LoVo (cell line): ENCODE measurements around the gene NHS.

Experiments
- DNase-seq: peaks from one replicate; pipeline ENCODE4 v3.0.0-alpha.2; 2016; ENCODE audit warnings: low spot score

Gene NHS

DNA sequence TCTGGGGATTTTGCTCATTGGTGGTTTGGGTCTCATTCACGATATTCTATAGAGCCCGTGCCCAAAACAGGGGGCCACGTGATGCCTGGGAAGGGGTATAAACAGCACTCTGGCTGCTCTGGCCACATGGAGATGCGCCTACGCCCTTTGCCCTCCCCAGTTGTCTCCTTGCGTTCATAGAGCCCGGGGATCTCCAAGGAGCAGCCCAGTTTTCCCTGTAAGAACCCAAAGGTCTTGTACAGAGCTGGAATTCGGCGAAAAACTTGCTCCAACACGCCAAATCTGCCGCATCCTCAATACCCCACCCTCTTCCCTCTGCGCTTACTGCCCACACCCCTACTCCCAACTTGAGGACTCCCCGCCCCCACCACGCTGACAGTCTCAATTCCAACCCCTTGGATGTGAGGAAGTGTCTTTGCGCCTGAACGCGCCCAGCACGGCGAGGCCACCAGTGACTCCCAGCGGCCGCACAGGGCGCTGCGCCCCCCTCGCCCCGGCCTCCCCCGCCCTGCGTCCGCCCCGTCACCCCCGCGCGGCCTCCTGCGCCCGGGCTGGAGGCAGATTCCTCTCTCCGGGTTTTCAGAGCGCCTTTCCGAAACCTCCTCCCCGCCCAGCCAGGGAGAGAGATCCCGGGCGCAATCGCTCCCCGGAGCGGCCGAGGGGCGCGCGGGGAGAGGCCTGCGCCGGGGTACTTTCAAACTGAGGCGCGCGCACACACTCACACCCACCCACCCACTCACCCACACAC lies at the start of gene NHS:
Gene NHS (plus strand): TSS at position 582 of the 748 bp plus-strand sequence. CDS start 558 bp downstream, outside the sequence.
- DNase-seq, result peak; percentile 64

DNA sequence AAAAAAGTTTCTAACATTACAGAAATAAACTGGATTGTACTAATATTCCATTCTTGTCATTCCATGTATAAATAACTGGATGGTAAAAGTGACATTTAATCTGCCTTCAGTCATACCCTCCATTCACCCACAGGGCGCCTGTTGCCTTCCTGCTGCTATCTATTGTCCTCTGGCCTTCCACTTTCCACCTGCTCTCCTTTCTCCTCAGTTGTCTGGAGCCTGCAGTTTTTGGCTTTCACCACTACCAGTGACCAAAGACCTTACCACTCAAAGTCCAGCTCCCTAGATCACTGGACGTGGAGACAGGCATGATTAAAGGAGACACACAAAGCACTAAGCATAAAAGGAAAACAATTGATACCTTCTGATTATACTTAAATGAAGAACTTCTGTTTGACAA lies 46.2 kb upstream of the NHS start:
- DNase-seq, result no peak

DNA sequence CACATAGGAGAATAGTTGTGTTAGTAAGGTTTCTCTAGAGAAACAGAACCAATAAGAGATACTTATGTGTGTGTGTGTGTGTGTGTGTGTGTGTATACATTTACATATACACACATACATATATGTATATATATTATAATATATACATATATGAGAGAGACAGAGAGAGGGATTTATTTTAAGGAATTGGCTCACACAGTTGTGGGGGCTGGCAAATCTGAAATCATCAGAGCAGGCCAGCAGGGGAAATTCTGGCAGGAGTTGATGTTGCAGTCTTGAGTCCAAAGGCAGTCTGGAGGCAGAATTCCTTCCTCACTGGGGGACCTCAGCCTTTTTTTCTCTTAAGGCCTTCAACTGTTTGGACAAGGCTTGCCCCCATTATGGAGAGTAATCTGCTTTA lies 38.6 kb upstream of the NHS start:
- DNase-seq, result no peak

DNA sequence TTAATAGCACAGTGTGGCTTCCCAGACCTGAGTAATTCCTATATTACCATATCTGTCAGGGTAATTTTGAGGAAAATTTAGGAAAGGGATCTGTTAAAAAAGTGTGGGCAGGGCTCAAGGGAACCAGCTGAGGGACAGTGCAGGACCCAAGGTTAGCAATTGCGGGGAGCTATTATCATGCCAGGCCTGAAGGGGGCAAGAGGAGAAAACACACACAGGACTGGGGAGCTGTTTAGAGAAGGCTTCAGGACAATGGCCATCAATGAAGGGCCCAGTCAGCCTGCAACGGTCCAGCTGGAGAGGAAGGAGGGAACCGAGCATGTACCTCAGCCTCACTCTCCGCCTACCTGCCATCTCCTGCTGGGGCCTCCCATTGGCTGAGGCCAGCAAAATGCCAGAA lies 19.0 kb upstream of the NHS start:
- DNase-seq, result no peak

GRCh38 chrX:17359500-17359899 lies 15.5 kb upstream of the NHS start:
- no peak for DNase-seq

GRCh38 chrX:17361620-17362019 lies 13.4 kb upstream of the NHS start:
- DNase-seq, result no peak

GRCh38 chrX:17368002-17368401 lies 7.0 kb upstream of the NHS start:
- no peak for DNase-seq

- no peak for DNase-seq
Measured at GRCh38 chrX:17369309-17369708, 5.7 kb upstream of the NHS start.

DNA sequence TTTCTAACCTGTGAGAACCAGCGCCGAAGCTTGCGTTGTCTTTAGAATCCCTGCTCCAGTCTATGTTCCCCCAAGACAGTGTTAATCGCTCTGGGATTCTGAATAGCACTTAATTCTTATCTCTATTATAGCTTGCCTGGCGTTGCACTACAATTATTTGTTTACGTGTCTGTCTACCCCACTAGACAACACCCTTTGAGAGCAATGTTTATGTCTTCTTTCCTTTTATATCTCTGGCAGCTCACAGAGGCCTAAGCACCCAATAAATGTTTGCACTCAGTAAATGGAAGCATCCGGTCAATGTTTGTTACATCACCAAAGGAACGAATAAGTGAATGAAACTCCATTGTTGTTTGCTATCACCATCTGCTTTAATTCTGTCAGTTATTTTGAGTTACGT lies 4.8 kb upstream of the NHS start:
- no peak for DNase-seq

DNA sequence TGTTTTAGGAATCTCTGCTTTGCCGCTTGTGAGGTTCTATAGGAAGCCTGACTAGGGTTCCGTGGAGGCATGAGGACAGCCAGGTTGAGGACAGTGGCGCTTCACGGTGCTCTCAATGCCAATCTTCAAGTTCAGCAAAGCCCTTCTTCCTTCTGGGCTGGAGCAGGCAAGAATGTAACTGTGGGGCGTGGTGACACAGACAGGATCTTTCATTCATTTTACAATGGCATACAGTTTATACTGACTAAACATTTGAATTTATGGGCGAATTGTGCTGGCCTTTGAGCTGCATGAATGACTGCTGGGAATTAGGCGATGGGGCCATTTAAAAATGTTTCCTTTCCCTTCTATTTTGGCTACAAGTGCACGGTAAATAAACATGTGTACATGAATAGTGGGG lies 2.9 kb upstream of the NHS start:
- peak; percentile 0 for DNase-seq

DNA sequence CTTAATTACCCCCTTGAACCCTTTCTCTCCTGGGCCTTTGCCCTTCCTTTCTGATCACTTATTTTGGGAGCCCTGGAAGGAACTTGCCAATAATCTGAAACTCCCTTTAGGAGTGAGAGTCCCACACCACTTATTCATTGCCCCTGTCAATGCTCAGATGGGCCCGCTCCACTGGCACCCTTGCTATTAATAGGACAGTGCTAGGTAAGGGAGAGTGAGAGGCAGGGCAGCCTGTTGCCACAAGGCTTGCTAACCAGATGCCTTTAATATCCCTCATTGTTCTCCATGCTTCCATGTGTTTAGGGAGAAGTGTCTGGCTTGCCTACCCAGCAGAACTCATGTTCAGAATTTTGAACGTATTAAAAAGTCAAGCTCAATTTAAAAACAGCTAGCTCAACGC lies 1.7 kb upstream of the NHS start:
- no peak for DNase-seq

DNA sequence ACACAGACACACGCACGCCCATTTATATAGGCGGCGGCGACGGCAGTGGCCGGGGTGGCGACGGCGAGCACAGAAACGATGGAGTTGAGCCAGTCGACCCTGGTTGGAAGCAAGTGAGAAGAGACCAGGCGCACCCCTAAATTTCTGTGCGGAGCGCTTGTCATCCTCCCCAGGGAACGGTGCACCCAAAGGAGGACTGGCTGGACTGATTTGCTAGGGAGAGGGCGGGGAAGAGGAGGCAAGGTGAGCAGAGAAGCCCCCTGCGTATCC lies 302 bp downstream of the NHS start:
- peak; percentile 1 for DNase-seq

DNA sequence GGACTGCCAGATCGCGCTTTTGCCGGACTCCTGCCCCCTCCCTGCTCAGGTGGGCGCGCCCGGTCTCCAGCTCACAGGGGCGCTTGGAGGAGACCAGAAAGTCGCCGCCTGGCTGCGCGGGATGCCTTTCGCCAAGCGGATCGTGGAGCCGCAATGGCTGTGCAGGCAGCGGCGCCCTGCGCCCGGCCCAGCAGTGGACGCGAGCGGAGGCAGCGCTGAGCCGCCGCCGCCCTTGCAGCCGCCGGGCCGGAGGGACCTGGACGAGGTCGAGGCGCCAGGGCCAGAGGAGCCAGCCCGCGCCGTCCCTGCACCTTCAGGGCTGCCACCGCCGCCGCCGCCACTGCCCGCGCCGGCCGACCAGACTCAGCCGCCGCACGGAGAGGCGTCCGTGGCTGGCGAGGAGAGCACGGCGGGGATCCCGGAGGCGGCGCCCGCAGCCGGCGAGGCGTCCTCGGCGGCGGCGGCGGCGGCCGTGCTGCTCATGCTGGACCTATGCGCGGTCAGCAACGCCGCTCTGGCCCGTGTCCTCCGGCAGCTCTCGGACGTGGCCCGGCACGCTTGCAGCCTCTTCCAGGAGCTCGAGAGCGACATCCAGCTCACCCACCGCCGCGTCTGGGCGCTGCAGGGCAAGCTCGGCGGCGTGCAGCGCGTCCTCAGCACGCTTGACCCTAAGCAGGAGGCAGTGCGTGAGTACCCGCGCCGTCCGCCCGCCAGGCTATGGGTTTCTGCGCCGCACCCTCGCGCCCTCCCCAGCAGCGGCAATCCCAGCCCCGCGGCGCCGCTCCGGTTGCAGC lies 834 bp downstream of the NHS start:
- DNase-seq, result peak; percentile 2

DNA sequence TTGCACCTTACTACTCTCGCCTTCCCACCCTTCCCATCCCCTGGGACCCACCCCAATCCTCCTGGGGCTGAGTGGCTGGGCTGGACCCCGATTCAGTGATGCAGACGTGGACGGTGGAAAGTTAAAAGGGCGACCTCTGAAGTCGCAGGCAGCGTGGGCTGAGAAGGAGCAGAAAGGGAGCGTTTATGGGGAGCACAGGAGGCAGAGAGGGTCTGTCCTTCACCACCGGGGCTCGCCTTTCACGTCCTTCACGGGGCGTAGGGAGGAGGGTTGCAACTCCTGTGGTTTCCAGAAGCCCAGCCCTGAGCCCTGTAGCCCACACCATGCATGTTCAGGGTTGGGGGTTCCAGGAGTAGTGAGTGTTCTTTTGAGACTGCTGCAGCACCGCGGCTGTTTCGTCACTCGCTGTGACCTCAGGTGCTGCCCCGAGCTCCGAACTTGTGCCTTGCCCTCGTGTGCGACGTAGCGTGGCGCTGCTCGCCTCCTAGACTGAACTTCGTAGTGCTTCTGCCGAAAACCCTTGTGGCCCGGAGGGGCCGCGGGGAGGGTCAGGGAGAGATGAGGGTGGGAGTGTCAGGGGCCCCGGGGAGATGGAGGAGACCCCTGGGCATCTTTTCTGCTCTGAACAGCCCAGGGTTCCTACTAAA lies 1.6 kb downstream of the NHS start:
- DNase-seq, result peak; percentile 2

- peak; percentile 44 for DNase-seq
Measured at GRCh38 chrX:17377091-17377717, 2.2 kb downstream of the NHS start.

DNA sequence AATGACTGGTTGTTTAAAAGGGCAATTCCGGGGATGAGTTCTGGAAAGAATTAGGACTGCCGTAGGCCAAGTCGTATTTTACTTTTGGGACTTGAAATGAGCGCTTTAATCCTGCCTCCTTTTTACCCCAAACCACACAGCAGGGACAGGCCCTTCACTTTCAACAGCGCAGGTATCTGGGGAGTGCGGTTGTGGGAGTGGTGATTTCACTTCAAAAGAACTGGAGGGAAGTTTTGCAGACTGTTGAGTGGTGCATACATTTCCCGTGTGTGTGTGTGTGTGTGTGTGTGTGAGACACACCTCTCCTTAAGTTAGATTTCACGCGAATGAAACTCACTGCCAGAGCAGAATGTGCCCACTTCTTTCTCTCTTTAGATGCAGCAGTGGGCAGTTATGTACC lies 2.8 kb downstream of the NHS start:
- DNase-seq, result no peak

- DNase-seq, result no peak
Measured at GRCh38 chrX:17380221-17380620, 5.2 kb downstream of the NHS start.

DNA sequence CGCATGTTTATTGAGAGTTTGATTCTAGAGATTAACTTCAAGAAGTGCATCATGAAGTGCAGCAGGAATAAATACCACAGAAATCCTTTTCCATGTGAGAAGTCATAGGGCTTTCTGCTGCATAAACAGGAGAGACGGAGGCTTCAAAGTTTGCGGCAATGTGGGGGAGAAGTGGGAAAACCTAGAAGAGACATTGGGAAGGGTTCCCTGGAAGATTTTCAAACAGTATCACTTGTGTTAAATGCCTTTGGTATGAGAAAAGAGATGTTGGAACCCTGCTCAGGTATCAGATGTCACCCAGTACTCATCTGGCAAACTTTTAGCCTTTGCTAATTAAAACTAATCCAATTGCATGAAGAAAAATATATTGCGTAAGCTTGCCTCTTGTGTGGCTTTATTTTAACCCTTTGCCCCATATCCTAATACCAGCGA lies 15.4 kb downstream of the NHS start:
- no peak for DNase-seq

- DNase-seq, result no peak
Measured at GRCh38 chrX:17395154-17395553, 20.2 kb downstream of the NHS start.

DNA sequence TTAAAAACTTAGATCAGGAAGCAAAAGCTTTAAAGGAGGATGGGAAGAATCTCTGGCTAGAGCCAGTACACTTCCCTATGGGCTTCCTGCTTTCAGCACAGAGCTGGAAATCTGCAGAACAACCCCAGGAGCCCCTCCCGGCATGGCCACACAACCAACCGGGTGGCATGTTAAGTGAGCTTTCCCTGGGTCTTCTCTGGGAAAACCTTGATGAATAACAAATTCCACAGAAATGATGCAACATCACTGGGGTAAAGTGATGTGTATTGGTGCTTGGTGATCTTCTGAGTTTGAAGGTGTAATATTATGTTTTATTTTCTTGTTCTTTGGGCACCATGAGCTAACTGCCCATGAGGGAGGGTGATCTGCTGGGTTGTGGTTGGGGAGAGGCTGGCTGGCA lies 22.1 kb downstream of the NHS start:
- no peak for DNase-seq

GRCh38 chrX:17403189-17403691 lies 28.2 kb downstream of the NHS start:
- DNase-seq, result no peak

DNA sequence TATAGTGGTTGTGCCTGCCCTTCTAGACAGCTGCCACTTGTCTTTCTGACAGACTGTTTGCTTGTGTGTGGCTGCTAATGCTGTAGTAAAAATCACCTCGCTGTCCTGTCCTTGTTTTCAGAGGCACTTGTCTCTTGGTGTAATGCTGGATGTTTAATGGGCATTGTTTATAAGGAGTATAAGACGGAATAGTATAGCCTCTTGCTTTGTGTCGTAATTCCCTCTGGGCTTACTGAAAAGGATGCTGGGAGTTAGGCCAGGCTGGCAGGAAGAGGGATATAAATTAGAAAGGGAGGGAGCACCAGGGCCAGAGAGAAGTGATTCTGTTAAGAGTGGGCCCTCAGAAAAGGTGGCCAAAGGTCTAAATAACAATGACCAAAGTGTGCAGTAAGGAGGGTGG lies 29.0 kb downstream of the NHS start:
- DNase-seq, result no peak
